ENCODE results near the gene HBG1.

- TF ChIP-seq CTCF (conservative IDR thresholded peaks at IDR 0.05; ENCODE audit: low read depth, low read length), result no peak
- no peak for TF ChIP-seq EZH2phosphoT487 (IDR thresholded peaks at IDR 0.05; ENCODE audit: borderline replicate concordance, low read length)
These were observed 14.1 kb downstream of the HBG1 start for GRCh38 chr11:5235364-5236095.
